CD1c-positive myeloid dendritic cell (primary cell): Measurements from ENCODE around the gene TMEM53.

Experiments used
- DNase-seq: peaks from one replicate; pipeline ENCODE4 v3.0.0-alpha.2; 2016; ENCODE audit errors: extremely low spot score

Gene TMEM53

DNA sequence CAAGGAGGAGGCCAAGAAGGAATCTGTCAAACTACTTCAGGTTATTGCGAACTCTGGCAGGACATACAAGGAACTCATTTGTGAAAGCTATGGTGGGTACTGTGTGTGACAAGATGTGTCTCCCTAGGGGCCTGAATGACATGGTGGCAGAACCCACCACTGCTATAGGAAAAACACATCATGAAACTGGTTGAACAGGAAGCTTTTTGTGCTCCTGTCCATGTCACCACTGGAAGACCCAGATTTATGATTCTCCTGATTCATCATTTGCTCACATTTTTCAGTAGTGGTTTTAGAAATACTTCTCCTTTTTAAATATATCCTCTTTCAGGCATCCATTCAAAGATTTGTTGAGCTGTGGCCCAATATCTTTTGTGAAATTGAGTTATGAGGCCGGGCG, 23.9 kb upstream of the TMEM53 start:
- DNase-seq, result peak; percentile 65

- DNase-seq, result peak; percentile 59
Observed at GRCh38 chr1:44696789-44697345, 22.6 kb upstream of the TMEM53 start.

DNA sequence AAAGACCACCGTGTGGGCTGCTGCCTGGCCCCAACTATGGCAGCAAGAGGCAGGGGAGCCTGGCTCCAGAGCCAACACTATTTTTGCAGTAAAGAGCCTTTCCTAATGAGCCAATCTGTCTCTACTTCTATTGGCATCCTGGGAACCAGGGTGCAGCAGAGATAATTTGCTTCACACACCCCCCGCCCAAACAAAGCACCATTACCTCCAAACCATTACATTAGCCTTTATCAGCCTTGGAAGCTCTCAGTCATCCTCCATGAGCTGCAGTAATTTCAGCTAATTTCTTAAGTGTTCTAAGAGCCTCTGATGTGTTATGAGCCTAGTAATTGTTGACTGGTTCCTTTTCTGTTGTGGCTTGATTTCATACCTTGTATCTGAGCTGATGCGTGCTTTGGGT, 21.8 kb upstream of the TMEM53 start:
- DNase-seq, result no peak

DNA sequence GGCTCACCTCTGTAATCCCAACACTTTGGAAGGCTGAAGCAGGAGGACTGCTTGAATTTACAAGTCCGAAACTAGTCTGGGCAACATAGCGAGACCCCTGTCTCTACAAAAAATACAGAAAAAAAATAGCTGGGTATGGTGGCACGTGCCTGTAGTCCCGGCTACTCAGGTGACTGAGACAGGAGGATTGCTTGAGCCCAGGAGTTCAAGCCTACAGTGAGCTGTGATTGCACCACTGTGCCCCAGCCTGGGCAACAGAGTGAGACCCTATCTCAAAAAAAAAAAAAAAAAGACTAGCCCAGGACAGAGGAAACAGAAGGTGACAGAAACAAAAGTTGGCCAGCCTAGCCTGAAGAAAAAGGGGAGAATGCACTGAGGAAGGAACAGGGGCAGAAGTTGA, 21.4 kb upstream of the TMEM53 start:
- DNase-seq, result no peak

- DNase-seq, result no peak
Observed at GRCh38 chr1:44694863-44695478, 20.7 kb upstream of the TMEM53 start.

DNA sequence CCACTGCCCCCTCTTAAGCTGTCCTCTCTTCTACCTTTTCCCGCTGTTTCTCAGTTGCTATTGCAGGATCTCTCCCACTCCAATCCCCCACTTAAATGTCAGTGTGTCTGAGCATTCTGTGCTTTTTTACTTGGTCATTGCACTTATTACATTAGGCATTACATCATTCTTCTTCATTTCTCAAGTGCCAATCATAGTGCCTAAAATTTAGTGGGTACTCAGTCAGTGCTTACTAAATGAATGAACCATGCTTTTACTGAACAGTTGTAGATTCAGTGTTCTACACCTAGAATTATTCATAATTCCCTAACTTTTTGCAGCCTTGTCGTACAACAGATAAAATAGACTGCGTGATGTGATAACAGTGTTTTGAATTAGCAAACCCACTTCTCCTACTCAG, 19.6 kb upstream of the TMEM53 start:
- DNase-seq, result no peak

- DNase-seq, result no peak
Observed at GRCh38 chr1:44693159-44693558, 18.9 kb upstream of the TMEM53 start.

GRCh38 chr1:44689447-44689765, 15.1 kb upstream of the TMEM53 start:
- no peak for DNase-seq

DNA sequence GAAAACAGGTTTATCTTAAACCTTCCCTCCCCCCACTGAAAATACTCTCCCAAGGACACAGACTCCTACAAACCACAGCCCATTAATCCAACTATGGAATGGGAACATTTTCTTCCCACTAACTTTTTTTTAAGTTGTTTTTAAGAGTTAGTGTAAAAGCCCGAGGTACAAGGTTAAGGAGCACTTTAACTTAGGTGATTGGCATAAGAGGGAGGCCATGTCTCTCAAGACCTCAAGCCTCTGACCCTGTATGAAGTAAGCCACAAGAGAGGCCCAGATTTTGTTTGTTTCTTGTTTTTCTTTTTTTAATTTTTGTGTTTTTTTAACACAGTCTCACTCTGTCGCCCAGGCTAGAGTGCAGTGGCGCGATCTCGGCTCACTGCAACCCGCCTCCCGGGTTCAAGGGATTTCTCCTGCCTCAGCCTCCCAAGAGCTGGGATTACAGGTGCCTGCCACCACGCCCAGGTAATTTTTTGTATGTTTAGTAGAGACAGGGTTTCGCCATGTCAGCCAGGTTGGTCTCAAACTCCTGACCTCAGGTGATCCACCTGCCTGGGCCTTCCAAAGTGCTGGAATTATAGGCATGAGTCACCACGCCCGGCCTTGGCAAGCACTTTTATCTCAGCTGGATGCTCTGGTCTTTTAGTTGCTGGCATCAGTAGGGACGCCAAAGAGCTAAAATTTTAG, 14.6 kb upstream of the TMEM53 start:
- DNase-seq, result no peak

DNA sequence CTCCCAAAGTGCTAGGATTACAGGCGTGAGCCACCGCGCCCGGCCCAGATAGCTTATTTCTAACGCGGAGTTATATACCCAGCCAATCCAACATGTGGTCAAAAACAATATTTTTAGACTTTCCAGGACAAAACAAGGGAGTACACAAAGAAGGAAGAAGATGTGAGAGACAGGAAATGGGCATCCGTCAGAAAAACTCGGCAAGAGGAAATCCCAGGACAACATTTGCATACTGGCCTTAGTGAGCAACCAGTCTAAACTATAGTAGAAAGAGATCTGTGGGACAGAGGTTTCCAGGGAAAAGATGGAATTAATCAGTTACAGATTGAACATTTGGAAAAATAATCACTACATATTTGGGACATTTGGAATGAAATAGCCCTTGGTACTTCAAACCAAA, 11.6 kb upstream of the TMEM53 start:
- DNase-seq, result no peak

DNA sequence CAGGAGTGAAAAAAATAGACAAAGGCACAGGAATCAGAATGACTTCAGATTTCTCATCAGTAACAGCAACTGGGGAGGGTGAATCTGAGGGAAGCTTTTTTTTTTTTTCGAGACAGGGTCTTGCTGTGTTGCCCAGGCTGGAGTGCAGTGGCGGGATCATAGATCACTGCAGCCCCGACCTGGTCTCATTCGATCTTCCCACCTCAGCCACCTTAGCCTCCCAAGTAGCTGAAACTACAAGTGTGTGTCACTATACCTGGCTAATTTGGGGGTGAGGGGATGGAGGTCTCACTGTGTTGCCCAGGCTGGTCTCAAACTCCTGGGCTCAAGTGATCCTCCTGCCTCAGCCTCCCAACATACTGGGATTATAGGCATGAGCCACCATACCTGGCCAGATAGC, 10.9 kb upstream of the TMEM53 start:
- DNase-seq, result no peak

DNA sequence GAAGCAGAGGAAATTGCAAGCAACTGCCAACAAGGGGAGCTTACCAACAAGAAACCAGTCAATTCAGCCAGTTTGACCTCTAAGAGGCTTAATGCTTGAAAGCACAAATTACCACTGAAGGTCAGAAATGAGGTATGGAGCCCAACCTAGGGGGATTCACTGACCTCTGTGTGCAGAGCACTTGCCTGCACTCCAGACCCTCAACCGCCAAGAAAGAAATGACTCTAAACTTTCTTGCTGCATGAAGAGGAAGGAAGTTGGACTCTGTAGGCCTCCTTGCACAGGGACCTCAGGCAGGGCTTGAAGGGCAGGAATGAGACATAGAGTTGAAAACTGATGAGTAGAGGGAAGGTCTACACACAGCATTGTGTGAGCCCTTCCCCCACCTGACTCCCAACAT, 10.2 kb upstream of the TMEM53 start:
- DNase-seq, result no peak

GRCh38 chr1:44682883-44683265, 8.6 kb upstream of the TMEM53 start:
- no peak for DNase-seq

DNA sequence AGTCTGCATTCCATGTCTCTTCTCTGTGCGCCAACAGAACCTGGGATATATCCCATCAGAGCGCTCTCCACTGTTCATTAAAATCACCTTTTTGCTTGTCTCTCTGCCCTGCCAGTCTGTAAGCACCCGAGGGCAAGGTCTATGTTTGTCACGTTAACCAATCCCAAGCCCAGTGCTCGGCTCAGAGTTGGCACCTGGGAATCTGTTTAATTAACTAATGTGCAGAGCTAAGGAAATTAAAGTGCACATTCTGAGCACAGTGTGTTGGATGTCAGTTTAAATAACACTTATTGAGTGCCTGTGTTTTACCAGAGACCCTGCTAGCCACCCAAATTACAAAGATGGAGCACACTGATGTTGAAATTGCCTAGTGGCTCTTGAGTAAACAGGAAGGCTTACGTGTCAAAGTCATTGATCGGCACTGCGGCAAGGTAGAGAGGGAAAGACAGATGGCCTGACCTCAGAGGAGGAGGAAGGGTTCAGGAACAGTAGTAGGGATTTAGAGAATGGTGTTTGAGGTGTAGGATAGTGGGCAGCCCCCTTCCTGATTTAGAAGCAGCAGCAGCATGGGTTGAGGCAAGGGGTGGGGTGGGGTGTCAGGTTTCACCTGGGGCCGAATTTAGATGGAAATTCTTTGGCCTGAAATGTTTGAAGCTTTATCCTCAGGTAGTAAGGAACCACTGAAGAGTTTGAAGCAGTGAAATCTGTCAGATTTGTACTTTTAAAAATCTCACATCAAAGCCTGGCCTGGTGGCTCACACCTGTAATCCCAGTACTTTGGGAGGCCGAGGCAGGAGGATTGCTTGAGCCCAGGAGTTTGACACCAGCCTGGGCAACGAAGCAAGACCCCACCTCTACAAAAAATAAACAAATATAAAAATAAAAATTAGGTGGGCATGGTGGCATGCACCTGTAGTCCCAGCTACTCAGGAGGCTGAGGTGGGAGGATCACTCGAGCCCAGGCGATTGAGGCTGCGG, 7.9 kb upstream of the TMEM53 start:
- no peak for DNase-seq

DNA sequence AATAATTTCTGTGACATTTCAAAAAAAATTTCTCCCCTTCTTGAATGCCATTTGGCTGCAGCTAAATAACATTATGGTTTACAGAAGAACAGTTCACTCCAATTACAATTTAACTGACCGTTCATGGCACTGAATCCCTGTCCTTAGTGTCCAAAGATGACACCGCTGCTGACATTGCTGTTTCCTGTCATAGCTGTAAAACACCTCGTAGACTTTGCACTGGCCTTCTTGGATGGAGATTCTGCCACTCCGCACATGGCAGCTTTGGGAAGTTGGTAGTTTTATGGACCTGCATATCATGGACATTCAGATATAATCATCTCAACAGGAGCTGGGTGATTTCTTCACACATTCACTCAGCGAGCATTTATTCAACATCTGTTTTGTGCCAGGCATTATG, 5.2 kb upstream of the TMEM53 start:
- DNase-seq, result no peak

- DNase-seq, result peak; percentile 27
Observed at GRCh38 chr1:44678626-44679025, 4.3 kb upstream of the TMEM53 start.

- DNase-seq, result no peak
Observed at GRCh38 chr1:44678120-44678519, 3.8 kb upstream of the TMEM53 start.

DNA sequence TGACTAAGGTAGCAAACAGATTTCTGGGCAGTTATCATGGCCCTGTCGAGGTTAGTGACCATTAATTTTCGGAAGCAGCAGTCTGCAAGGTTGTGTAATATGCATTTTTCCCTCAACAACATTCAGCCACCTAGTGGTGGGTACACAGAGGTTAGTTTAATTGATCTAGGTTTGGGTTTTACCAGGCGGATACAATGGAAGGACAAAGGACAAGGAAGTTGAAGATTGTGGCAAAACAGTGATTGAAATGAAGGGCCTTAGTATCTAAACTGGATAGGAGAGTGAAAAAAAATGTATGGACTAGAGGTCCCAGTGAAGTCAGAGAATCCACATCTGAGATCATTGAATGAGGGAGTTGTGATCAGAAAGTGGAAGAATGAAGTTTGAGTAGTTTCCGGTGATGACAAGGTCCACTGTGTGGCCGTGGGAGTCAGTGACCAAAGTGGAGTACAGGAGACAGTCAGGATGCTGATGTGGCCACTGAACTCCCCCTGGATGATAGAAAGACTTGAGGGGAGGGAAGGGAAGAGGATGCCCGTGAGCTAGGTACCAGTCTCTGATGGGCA, 3.0 kb upstream of the TMEM53 start:
- peak; percentile 75 for DNase-seq

DNA sequence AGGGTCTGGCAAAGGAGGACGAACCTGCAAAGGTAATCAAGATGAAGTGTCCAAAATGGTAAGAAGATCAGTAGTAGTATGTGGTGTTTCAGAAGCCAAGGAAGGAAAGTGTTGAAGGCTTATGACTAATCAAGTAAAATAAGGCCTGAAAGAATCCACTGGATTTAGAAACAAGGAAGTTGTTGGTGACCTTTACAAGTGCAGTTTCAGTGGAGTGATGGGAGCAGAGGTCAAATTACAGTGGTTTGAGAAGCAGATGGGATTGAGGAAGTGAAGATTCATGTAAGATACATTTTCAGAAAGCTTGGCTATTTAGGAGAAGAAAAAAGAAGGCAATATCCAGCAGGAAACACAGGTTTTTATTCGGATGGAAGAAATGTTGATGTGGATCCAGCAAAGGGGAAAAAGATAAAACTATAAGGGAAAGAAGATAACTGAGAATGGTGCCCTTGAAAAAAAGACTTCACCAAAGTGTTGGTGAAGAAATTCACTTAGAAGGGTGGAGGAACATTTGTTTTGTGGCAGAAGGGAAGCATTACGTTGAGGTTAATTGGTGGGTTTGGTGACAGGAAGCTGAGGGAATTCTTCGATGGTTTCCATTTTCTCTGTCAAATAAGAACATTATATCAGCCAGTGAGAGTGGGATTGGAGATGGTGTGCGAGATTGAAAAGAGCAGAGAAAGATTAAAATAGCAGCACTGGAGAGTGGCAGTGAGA, 2.4 kb upstream of the TMEM53 start:
- peak; percentile 91 for DNase-seq

DNA sequence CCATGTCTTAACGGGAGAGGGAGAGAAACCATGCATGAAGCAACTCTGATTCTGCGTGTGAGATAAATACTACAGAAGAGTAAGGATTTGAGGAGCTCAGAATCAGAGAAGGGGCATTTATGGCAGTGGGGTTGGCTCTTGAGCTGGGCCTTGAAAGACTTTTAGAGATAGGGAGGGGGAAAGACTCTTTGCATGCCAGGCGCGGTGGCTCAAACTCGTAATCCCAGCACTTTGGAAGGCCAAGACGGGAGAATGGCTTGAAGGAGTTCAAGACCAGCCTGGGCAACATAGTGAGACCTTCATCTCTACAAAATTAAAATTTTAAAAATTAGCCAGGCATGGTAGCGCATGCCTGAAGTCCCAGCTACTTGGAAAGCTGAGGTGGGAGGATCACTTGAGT, 905 bp upstream of the TMEM53 start:
- no peak for DNase-seq

DNA sequence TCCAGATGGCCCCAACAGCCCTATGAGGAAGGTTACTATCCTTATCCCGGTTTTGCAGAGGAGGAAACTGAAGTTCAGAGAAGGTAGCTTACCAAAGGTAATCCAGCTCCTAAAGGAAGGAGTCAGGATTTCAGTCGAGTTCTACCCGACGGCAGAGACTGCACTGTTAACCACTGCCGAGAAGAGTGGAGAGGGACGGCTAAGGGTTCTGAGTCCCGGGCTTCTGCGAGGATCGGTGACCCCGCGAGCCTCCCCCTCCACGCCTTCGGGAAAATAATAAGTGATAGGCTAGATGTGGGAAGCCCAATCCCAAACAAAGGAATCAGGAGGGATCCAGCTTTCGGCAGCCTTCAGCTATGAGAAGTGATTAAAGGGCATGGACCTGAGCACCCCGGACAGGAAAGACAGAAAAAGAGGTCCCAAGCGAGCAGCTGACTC, 587 bp downstream of the TMEM53 start:
- no peak for DNase-seq
